ENCODE measurements around the gene SLC2A4RG.
"Not testable (repeated sequence)": the region's sequence is repeated elsewhere in the genome, so short reads cannot be mapped to it uniquely, and the experiment has no call there.

Gene SLC2A4RG

DNA sequence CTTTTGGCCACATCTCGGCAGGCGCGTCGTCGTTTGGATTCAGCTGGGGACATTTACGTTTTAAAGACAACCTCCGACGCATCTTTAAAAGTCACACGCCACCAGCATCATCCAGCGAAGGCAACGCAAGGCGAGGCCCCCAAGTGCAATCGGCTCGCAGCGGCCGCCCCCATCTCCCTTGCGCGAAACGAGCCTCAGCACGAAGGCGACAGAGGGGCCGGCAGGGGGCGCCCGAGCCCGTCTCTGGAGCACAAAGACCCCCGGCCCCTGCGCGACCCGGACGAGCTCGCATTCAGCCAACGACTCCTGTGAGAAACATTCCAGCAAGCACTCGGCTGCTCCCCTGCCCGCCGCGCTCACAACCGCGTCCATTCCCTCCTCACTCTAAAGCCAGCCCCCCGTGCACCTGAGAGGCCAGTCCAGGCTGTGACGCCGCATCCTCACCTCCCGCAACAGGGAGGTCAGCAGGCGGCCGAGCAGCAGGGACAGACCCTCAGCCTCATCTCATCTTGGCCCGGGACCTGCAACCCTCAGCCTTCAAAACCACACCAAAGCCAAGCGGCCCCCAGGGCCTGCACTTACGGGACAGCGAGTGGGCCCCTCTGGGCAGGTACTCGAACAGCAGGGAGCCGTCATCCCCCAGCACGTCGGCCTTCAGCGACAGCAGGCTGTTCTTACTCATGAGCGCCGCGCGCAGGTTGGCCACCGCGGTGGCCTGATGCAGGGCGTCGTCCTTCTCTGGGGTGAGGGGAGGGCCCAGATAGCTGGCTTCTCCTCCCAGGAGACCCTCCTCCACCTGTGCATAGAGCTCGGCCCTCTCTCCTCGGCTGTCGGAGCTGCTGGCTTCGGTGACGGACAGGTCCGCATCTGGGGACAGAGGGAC is 35.8 kb downstream of the SLC2A4RG start:
- Mint-ChIP-seq H3K4me3 (peak overlapping the region; percentile 77), H3K36me3 (ENCODE audit: low read depth) (peaks cover 36% of the 10 kb centered on the region), H3K27ac (peak overlapping the region; percentile 59), H3K9me3 (no peaks in the 10 kb centered on the region), H3K4me1 (peaks cover 33% of the 10 kb centered on the region), H3K27me3 (ENCODE audit: low read depth, poor library complexity) (peaks cover 2% of the 10 kb centered on the region)
- DNase-seq = peak; percentile 96
- TF ChIP-seq CTCF (IDR thresholded peaks at IDR 0.05) = peak; percentile 88

- not testable (repeated sequence) for H3K27me3 Mint-ChIP-seq (ENCODE audit: low read depth, poor library complexity); H3K27ac Mint-ChIP-seq; DNase-seq; H3K4me3 Mint-ChIP-seq; H3K9me3 Mint-ChIP-seq
- Mint-ChIP-seq H3K4me1 (peaks cover 37% of the 10 kb centered on the region), H3K36me3 (ENCODE audit: low read depth) (peaks cover 43% of the 10 kb centered on the region)
These were observed 37.3 kb downstream of the SLC2A4RG start for GRCh38 chr20:63776875-63777274.

DNA sequence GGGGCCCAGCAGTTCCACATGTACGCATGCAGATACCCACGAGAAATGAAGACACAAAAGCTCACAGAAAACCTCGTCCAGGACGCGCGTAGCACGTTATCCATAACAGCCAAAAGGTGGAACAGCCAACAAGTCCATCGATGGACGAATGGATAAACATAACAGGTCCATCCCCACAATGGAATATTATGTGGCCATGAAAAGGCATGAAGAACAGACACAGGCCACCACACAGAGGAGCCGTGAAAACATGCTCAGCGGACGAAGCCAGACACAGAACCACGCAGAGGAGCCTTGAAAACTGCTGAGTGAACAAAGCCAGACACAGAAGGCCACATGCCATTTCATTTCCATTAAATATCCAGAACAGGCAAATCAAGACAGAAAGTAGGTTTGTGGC is 38.0 kb downstream of the SLC2A4RG start:
- TF ChIP-seq CTCF (IDR thresholded peaks at IDR 0.05) = no peak
- peaks cover 43% of the 10 kb centered on the region for H3K36me3 Mint-ChIP-seq (ENCODE audit: low read depth)
- H3K27ac Mint-ChIP-seq = no peak overlapping the region
- DNase-seq = no peak
- peaks cover 5% of the 10 kb centered on the region for H3K27me3 Mint-ChIP-seq (ENCODE audit: low read depth, poor library complexity)
- peaks cover 35% of the 10 kb centered on the region for H3K4me1 Mint-ChIP-seq
- H3K4me3 Mint-ChIP-seq = no peak overlapping the region
- no peaks in the 10 kb centered on the region for H3K9me3 Mint-ChIP-seq

DNA sequence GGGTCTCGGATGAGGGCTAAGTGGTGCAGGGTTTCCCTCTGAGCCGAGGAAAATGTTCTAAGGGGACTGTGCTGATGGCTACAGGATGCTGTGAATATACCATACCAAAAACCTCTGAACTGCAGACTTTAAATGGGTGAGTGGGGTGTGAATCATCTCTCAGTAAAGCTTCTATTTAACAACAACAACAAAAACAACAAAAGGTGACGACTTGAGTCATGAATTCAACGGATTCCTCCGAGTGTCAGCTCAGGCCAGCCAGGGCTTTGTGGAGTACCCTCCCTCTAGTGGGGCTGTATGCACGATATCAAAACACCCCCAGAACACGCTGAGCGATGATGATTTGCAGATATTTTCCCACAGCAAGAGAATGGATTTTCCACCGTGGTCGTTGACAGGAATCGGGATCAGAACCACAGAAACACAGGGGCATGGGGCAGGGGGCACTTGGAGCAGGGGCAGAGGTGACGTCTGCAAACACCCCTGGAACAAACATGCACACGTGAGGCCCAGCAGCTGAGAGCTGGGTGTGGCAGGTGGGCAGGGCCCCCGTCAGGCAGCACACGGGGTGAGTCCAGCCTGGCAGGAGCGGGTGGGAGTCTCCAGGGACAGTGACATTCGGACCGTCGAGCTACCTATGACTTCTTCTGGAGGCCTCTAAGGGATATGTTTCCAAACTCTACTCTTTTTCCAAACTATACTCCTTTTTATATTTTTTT is 38.6 kb downstream of the SLC2A4RG start:
- Mint-ChIP-seq H3K9me3 (no peaks in the 10 kb centered on the region), H3K36me3 (ENCODE audit: low read depth) (peaks cover 43% of the 10 kb centered on the region), H3K4me1 (peaks cover 32% of the 10 kb centered on the region), H3K27ac (no peak overlapping the region), H3K4me3 (no peak overlapping the region), H3K27me3 (ENCODE audit: low read depth, poor library complexity) (peaks cover 7% of the 10 kb centered on the region)
- TF ChIP-seq CTCF (IDR thresholded peaks at IDR 0.05) = no peak
- DNase-seq = no peak

- H3K27me3 Mint-ChIP-seq (ENCODE audit: low read depth, poor library complexity) = peaks cover 10% of the 10 kb centered on the region
- no peak overlapping the region for H3K27ac Mint-ChIP-seq
- no peaks in the 10 kb centered on the region for H3K9me3 Mint-ChIP-seq
- H3K4me3 Mint-ChIP-seq = no peak overlapping the region
- peaks cover 32% of the 10 kb centered on the region for H3K4me1 Mint-ChIP-seq
- H3K36me3 Mint-ChIP-seq (ENCODE audit: low read depth) = peaks cover 43% of the 10 kb centered on the region
- no peak for TF ChIP-seq CTCF (IDR thresholded peaks at IDR 0.05)
- DNase-seq = no peak
These were observed 39.3 kb downstream of the SLC2A4RG start for GRCh38 chr20:63778857-63779256.

- Mint-ChIP-seq H3K27ac (peak overlapping the region; percentile 55), H3K4me3 (no peak overlapping the region), H3K9me3 (no peaks in the 10 kb centered on the region), H3K27me3 (ENCODE audit: low read depth, poor library complexity) (peaks cover 8% of the 10 kb centered on the region), H3K36me3 (ENCODE audit: low read depth) (peaks cover 32% of the 10 kb centered on the region), H3K4me1 (peaks cover 16% of the 10 kb centered on the region)
- DNase-seq = no peak
- no peak for TF ChIP-seq CTCF (IDR thresholded peaks at IDR 0.05)
These were observed 41.6 kb downstream of the SLC2A4RG start for GRCh38 chr20:63781181-63781580.
